Lung (tissue), 12 donors: ENCODE results near the gene PRKCA. TPM values are rescaled to one million over a fixed set of nuclear protein-coding genes. Genes with fewer than 3 reads are reported as not detected.

Experiments used
- ATAC-seq: fragments of 200-7000 bp; cut with Tn5 transposase; one replicate; pipeline ENCODE4 v1.9.1; 2020; ENCODE audit warnings: moderate number of reproducible peaks; ENCODE audit not compliant: insufficient read depth, low FRiP score
- DNase-seq, 3 donors: peaks; one replicate each; pipeline ENCODE4 v3.0.0-alpha.2; 2013 to 2017
- H3K27ac ChIP-seq, 2 donors: one replicate each; pipeline ENCODE4 v1.5.1; 2013; ENCODE audit warnings: mild to moderate bottlenecking in 2 of 2, moderate library complexity in 2 of 2, control low read depth in 1 of 2, inconsistent platforms in 1 of 2, low read depth in 1 of 2, low read length in 1 of 2
- H3K27me3 ChIP-seq, 3 donors: one replicate each; pipeline ENCODE4 v1.5.1; 2013; ENCODE audit warnings: low read length in 2 of 3; ENCODE audit not compliant: control insufficient read depth in 3 of 3, insufficient read depth in 3 of 3
- H3K36me3 ChIP-seq, 4 donors: one replicate each; pipeline ENCODE4 v1.5.1; 2013; ENCODE audit warnings: low read length in 4 of 4, mild to moderate bottlenecking in 1 of 4, moderate library complexity in 1 of 4; ENCODE audit not compliant: control insufficient read depth in 4 of 4, insufficient read depth in 4 of 4
- H3K4me1 ChIP-seq, 5 donors: one replicate each; pipeline ENCODE4 v1.5.1; 2013; ENCODE audit warnings: low read length in 5 of 5, mild to moderate bottlenecking in 2 of 5, moderate library complexity in 1 of 5; ENCODE audit not compliant: control insufficient read depth in 5 of 5, insufficient read depth in 5 of 5
- H3K4me3 ChIP-seq: one replicate; pipeline ENCODE4 v1.5.1; 2013; ENCODE audit warnings: mild to moderate bottlenecking, control low read depth, moderate library complexity
- H3K9ac ChIP-seq, 2 donors: one replicate each; pipeline ENCODE4 v1.5.1; 2013; ENCODE audit warnings: low read length in 2 of 2, control low read depth in 1 of 2; ENCODE audit not compliant: insufficient read depth in 1 of 2
- H3K9me3 ChIP-seq, 4 donors: one replicate each; pipeline ENCODE4 v1.5.1; 2013; ENCODE audit warnings: low read length in 3 of 4, mild to moderate bottlenecking in 1 of 4, moderate library complexity in 1 of 4; ENCODE audit not compliant: control insufficient read depth in 4 of 4, insufficient read depth in 3 of 4
- CTCF ChIP-seq: IDR thresholded peaks from 2 replicates; pipeline ENCODE4 v1.5.1; 2012; ENCODE audit warnings: mild to moderate bottlenecking; ENCODE audit errors: control extremely low read depth, extremely low read depth
- WGBS, 2 donors: extraction: QIAGEN DNeasy Blood & Tissue Kit; methylation state at CpG; one replicate each; pipeline ENCODE4 v1.1.7; 2013; 5-methylcytosine and 5-hydroxymethylcytosine counted together
- polyA plus RNA-seq, 2 donors: library from polyadenylated mRNA; stranded (reverse); fragments of 200-250 nt; gene quantifications; one replicate each; pipeline ENCODE4 v1.2.1, GENCODE V29; 2013
- total RNA-seq, 2 donors: library from RNA; depleted of rRNA in 1 of 2; stranded (reverse); fragments of >200 nt in 1 of 2; gene quantifications; one replicate each; pipeline ENCODE4 v1.2.1, GENCODE V29; 2014 to 2021
- donor health status: control.
- donor health status: control.
- donor health status: Bipolar disorder and iron deficiency.
- donor health status: healthy.
- donor health status: DM: yes; HTN: yes; CAD: no.

Gene PRKCA
- total and polyA plus RNA-seq, 4 donors = 3.4 to 34.8 (median 13.8) TPM

- 56 to 65% methylated on average over 5 of the region's 5 CpGs for WGBS, 2 donors
- no peak for ATAC-seq
- no peak overlapping the region for H3K9ac ChIP-seq
Observed at GRCh38 chr17:66432996-66433551, 130.7 kb downstream of the PRKCA start.

GRCh38 chr17:66435182-66435581, 132.8 kb downstream of the PRKCA start:
- no peak for DNase-seq
- Histone ChIP-seq H3K27ac (no peak overlapping the region), H3K9me3 (no peaks in the 10 kb centered on the region), H3K9ac (no peak overlapping the region), H3K36me3 (no peaks in the 10 kb centered on the region), H3K27me3 (no peaks in the 10 kb centered on the region), H3K4me3 (no peak overlapping the region), H3K4me1 (peaks cover 0 to 27% (median 3%) of the 10 kb centered on the region in 5 donors)
- no peak for TF ChIP-seq CTCF
- ATAC-seq = no peak
- 96 to 100% methylated on average over 10 of the region's 10 CpGs for WGBS, 2 donors

More at GRCh38 chr17:66432996-66433551, 130.7 kb downstream of the PRKCA start:
- TF ChIP-seq CTCF = no peak
- no peak for DNase-seq
- H3K9me3 ChIP-seq = no peaks in the 10 kb centered on the region
- peaks cover 0 to 27% (median 3%) of the 10 kb centered on the region in 5 donors for H3K4me1 ChIP-seq
- no peaks in the 10 kb centered on the region for H3K27me3 ChIP-seq
- H3K36me3 ChIP-seq = no peaks in the 10 kb centered on the region
- no peak overlapping the region for H3K27ac ChIP-seq
- no peak overlapping the region for H3K4me3 ChIP-seq

- Histone ChIP-seq H3K27ac (no peak overlapping the region), H3K9me3 (no peaks in the 10 kb centered on the region), H3K4me3 (no peak overlapping the region), H3K27me3 (no peaks in the 10 kb centered on the region), H3K9ac (no peak overlapping the region), H3K36me3 (no peaks in the 10 kb centered on the region), H3K4me1 (peaks cover 0 to 13% (median 3%) of the 10 kb centered on the region in 5 donors)
- WGBS, 2 donors = 83 to 88% methylated on average over 6 of the region's 6 CpGs
- no peak for TF ChIP-seq CTCF
- ATAC-seq (no peak), DNase-seq (no peak)
Observed at GRCh38 chr17:66436631-66437030, 134.2 kb downstream of the PRKCA start.
